H1 (cell line): Measurements from ENCODE around the gene GRPR.

Experiments used
- CHD1 ChIP-seq: IDR thresholded peaks from 2 replicates; pipeline ENCODE4 v1.6.1; 2012; ENCODE audit warnings: low read depth, low read length, improper control_type of control experiment
- CHD2 ChIP-seq: IDR thresholded peaks from 2 replicates; pipeline ENCODE4 v1.6.1; 2012; ENCODE audit warnings: low read length, improper control_type of control experiment
- CTCF ChIP-seq, 3 experiments: IDR thresholded peaks; 1 replicate in 2 of 3; 2 replicates in 1 of 3; pipeline versions ENCODE4 v1.5.1 to v1.6.1; 2011; ENCODE audit warnings: low read length in 3 of 3, mild to moderate bottlenecking in 3 of 3, inconsistent platforms in 2 of 3, low read depth in 1 of 3, moderate library complexity in 1 of 3; ENCODE audit not compliant: insufficient read depth in 1 of 3; ENCODE audit errors: control extremely low read depth in 1 of 3
- EZH2 ChIP-seq: fragments of 200-600 bp; sonication (generic); IDR thresholded peaks from 2 replicates; pipeline ENCODE4 v1.7.1; 2012; ENCODE audit warnings: low read depth, mild to moderate bottlenecking, moderate library complexity, low read length, inconsistent platforms; ENCODE audit not compliant: severe bottlenecking
- GTF2F1 ChIP-seq: IDR thresholded peaks from 2 replicates; pipeline ENCODE4 v1.6.1; 2012; ENCODE audit warnings: low read depth, low read length, improper control_type of control experiment, borderline replicate concordance
- HDAC2 ChIP-seq, 2 experiments: fragments of 300-600 bp in 1 of 2; sonication (generic) in 1 of 2; IDR thresholded peaks; 2 replicates each; pipeline ENCODE4 v1.6.1; 2011 to 2012; ENCODE audit warnings: low read depth in 2 of 2, low read length in 2 of 2, mild to moderate bottlenecking in 2 of 2, moderate library complexity in 2 of 2, borderline replicate concordance in 1 of 2, inconsistent platforms in 1 of 2
- NANOG ChIP-seq: IDR thresholded peaks from 2 replicates; pipeline ENCODE4 v1.6.1; 2011; ENCODE audit warnings: low read length, low read depth, mild to moderate bottlenecking, inconsistent platforms; ENCODE audit not compliant: insufficient read depth, poor library complexity, severe bottlenecking
- POLR2A ChIP-seq, 2 experiments: IDR thresholded peaks; 1 replicate in 1 of 2; 2 replicates in 1 of 2; pipeline ENCODE4 v1.6.1; 2011; ENCODE audit warnings: low read depth in 2 of 2, low read length in 2 of 2, mild to moderate bottlenecking in 2 of 2; ENCODE audit errors: control extremely low read depth in 1 of 2
- SP1 ChIP-seq: IDR thresholded peaks from 2 replicates; pipeline ENCODE4 v1.6.1; 2011; ENCODE audit warnings: low read depth, low read length
- TBP ChIP-seq: IDR thresholded peaks from 2 replicates; pipeline ENCODE4 v1.6.1; 2011; ENCODE audit warnings: low read depth, low read length, improper control_type of control experiment
- TEAD4 ChIP-seq: IDR thresholded peaks from 2 replicates; pipeline ENCODE4 v1.6.1; 2012; ENCODE audit warnings: low read depth, low read length, inconsistent platforms, mixed read lengths
- TF ChIP-seq, protein P1 (sequence below): IDR thresholded peaks from 2 replicates; pipeline ENCODE4 v1.6.1; 2011; ENCODE audit warnings: low read length, improper control_type of control experiment

- TF ChIP-seq, protein P1, sequence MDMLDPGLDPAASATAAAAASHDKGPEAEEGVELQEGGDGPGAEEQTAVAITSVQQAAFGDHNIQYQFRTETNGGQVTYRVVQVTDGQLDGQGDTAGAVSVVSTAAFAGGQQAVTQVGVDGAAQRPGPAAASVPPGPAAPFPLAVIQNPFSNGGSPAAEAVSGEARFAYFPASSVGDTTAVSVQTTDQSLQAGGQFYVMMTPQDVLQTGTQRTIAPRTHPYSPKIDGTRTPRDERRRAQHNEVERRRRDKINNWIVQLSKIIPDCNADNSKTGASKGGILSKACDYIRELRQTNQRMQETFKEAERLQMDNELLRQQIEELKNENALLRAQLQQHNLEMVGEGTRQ = no peak
- TF ChIP-seq EZH2 (no peak), HDAC2 (IDR thresholded peaks at IDR 0.05; ENCODE audit: borderline replicate concordance in 1 of 2, low read depth in 2 of 2, low read length in 2 of 2) (no peak), CHD2 (no peak), SP1 (no peak), TEAD4 (no peak), POLR2A (IDR thresholded peaks at IDR 0.05; ENCODE audit: control extremely low read depth in 1 of 2, low read depth in 2 of 2, low read length in 2 of 2) (no peak), CTCF (IDR thresholded peaks at IDR 0.05; ENCODE audit: control extremely low read depth in 1 of 3, insufficient read depth in 1 of 3, low read depth in 1 of 3, low read length in 3 of 3) (no peak), GTF2F1 (no peak), CHD1 (no peak), NANOG (no peak), TBP (no peak)
Measured at GRCh38 chrX:16082470-16083085, 40.8 kb upstream of the GRPR start.
